ENCODE results near the gene RAB10.
"Not testable (repeated sequence)": the region's sequence is repeated elsewhere in the genome, so short reads cannot be mapped to it uniquely, and the experiment has no call there.

RAB10 gene

GRCh38 chr2:26033818-26034636 lies at the start of gene RAB10:
RAB10 (plus strand) TSS chr2:26034084; CDS start chr2:26034609, 525 bp downstream.
- H3K4me3 ChIP-seq (ENCODE audit: low read depth, low read length) = peak within 1 kb of the TSS; percentile 88

- no peak overlapping the region for H3K4me3 ChIP-seq (ENCODE audit: low read depth, low read length)
Observed at GRCh38 chr2:25988134-25988533, 45.8 kb upstream of the RAB10 start.

- no peak overlapping the region for H3K4me3 ChIP-seq (ENCODE audit: low read depth, low read length)
Observed at GRCh38 chr2:25989154-25989553, 44.7 kb upstream of the RAB10 start.

- no peak overlapping the region for H3K4me3 ChIP-seq (ENCODE audit: low read depth, low read length)
Observed at GRCh38 chr2:25991965-25992364, 41.9 kb upstream of the RAB10 start.

- no peak overlapping the region for H3K4me3 ChIP-seq (ENCODE audit: low read depth, low read length)
Observed at GRCh38 chr2:25992556-25992955, 41.3 kb upstream of the RAB10 start.

- H3K4me3 ChIP-seq (ENCODE audit: low read depth, low read length) = no peak overlapping the region
Observed at GRCh38 chr2:25993049-25993448, 40.8 kb upstream of the RAB10 start.

- no peak overlapping the region for H3K4me3 ChIP-seq (ENCODE audit: low read depth, low read length)
Observed at GRCh38 chr2:25994509-25994908, 39.4 kb upstream of the RAB10 start.

- no peak overlapping the region for H3K4me3 ChIP-seq (ENCODE audit: low read depth, low read length)
Observed at GRCh38 chr2:25996844-25997243, 37.0 kb upstream of the RAB10 start.

- H3K4me3 ChIP-seq (ENCODE audit: low read depth, low read length) = not testable (repeated sequence)
Observed at GRCh38 chr2:25998816-25999383, 35.0 kb upstream of the RAB10 start.

GRCh38 chr2:25999406-25999805 lies 34.5 kb upstream of the RAB10 start:
- not testable (repeated sequence) for H3K4me3 ChIP-seq (ENCODE audit: low read depth, low read length)

- no peak overlapping the region for H3K4me3 ChIP-seq (ENCODE audit: low read depth, low read length)
Observed at GRCh38 chr2:26000561-26001082, 33.3 kb upstream of the RAB10 start.

GRCh38 chr2:26001743-26002351 lies 32.0 kb upstream of the RAB10 start:
- H3K4me3 ChIP-seq (ENCODE audit: low read depth, low read length) = no peak overlapping the region

- H3K4me3 ChIP-seq (ENCODE audit: low read depth, low read length) = no peak overlapping the region
Observed at GRCh38 chr2:26002632-26003310, 31.1 kb upstream of the RAB10 start.

- H3K4me3 ChIP-seq (ENCODE audit: low read depth, low read length) = no peak overlapping the region
Observed at GRCh38 chr2:26008095-26008494, 25.8 kb upstream of the RAB10 start.

- no peak overlapping the region for H3K4me3 ChIP-seq (ENCODE audit: low read depth, low read length)
Observed at GRCh38 chr2:26008851-26009566, 24.9 kb upstream of the RAB10 start.

GRCh38 chr2:26009567-26009963 lies 24.3 kb upstream of the RAB10 start:
- no peak overlapping the region for H3K4me3 ChIP-seq (ENCODE audit: low read depth, low read length)

- no peak overlapping the region for H3K4me3 ChIP-seq (ENCODE audit: low read depth, low read length)
Observed at GRCh38 chr2:26010943-26011342, 22.9 kb upstream of the RAB10 start.

GRCh38 chr2:26011609-26011989 lies 22.3 kb upstream of the RAB10 start:
- H3K4me3 ChIP-seq (ENCODE audit: low read depth, low read length) = no peak overlapping the region

- no peak overlapping the region for H3K4me3 ChIP-seq (ENCODE audit: low read depth, low read length)
Observed at GRCh38 chr2:26011990-26012856, 21.7 kb upstream of the RAB10 start.

- H3K4me3 ChIP-seq (ENCODE audit: low read depth, low read length) = no peak overlapping the region
Observed at GRCh38 chr2:26013668-26014067, 20.2 kb upstream of the RAB10 start.
